HEK293T (cell line): Measurements from ENCODE around the gene ACOT7.

Source experiments
- CTCF ChIA-PET: fragments of 350-600 bp; formaldehyde crosslinking; extraction: SDS; loops from one replicate; lab custom pipeline; 2021; ENCODE audit warnings: antibody characterized with exemption, inconsistent platforms; lab: Yijun Ruan, JAX
- POLR2A ChIA-PET: fragments of 350-600 bp; formaldehyde crosslinking; extraction: SDS; loops from one replicate; lab custom pipeline; 2020; ENCODE audit warnings: antibody characterized with exemption, inconsistent platforms; lab: Yijun Ruan, JAX
- DNase-seq: peaks from one replicate; pipeline ENCODE4 v3.0.0; 2012; ENCODE audit warnings: mixed read lengths; ENCODE audit errors: extremely low spot score
- ARNT ChIP-seq: fragments of 450-650 bp; IDR thresholded peaks from 2 replicates; pipeline ENCODE4 v1.6.1; 2017; ENCODE audit warnings: mild to moderate bottlenecking
- BHLHE40 ChIP-seq: fragments of 450-650 bp; IDR thresholded peaks from 2 replicates; pipeline ENCODE4 v1.6.1; 2016; ENCODE audit warnings: mild to moderate bottlenecking, moderate library complexity, borderline replicate concordance
- CTBP1 ChIP-seq: fragments of 450-650 bp; IDR thresholded peaks from 2 replicates; pipeline ENCODE4 v1.6.1; 2016; ENCODE audit warnings: borderline replicate concordance
- ELF4 ChIP-seq: fragments of 450-650 bp; IDR thresholded peaks from 2 replicates; pipeline ENCODE4 v1.6.1; 2017; ENCODE audit warnings: antibody characterized with exemption
- FOXA1 ChIP-seq: fragments of 450-650 bp; IDR thresholded peaks from 2 replicates; pipeline ENCODE4 v1.6.1; 2016; ENCODE audit warnings: mild to moderate bottlenecking
- FOXK2 ChIP-seq: fragments of 450-650 bp; IDR thresholded peaks from 2 replicates; pipeline ENCODE4 v1.6.1; 2016; ENCODE audit warnings: mild to moderate bottlenecking
- FOXM1 ChIP-seq: fragments of 450-650 bp; IDR thresholded peaks from 2 replicates; pipeline ENCODE4 v1.6.1; 2017; ENCODE audit warnings: mild to moderate bottlenecking, borderline replicate concordance
- HDGF ChIP-seq: fragments of 450-650 bp; IDR thresholded peaks from 2 replicates; pipeline ENCODE4 v1.6.1; 2017; ENCODE audit warnings: antibody characterized with exemption, borderline replicate concordance
- L3MBTL2 ChIP-seq: fragments of 450-650 bp; conservative IDR thresholded peaks from 2 replicates; pipeline ENCODE4 v1.6.1; 2016; ENCODE audit warnings: mild to moderate bottlenecking
- LEF1 ChIP-seq: fragments of 450-650 bp; IDR thresholded peaks from 2 replicates; pipeline ENCODE4 v1.6.1; 2017; ENCODE audit warnings: mild to moderate bottlenecking, borderline replicate concordance
- NFRKB ChIP-seq: fragments of 450-650 bp; IDR thresholded peaks from 2 replicates; pipeline ENCODE4 v1.6.1; 2016; ENCODE audit warnings: mild to moderate bottlenecking, moderate library complexity
- PKNOX1 ChIP-seq: fragments of 450-650 bp; IDR thresholded peaks from 2 replicates; pipeline ENCODE4 v1.6.1; 2016
- SP1 ChIP-seq: fragments of 450-650 bp; IDR thresholded peaks from 2 replicates; pipeline ENCODE4 v1.6.1; 2017
- SUZ12 ChIP-seq: fragments of 450-650 bp; IDR thresholded peaks from 2 replicates; pipeline ENCODE4 v1.6.1; 2016; ENCODE audit warnings: mild to moderate bottlenecking
- TARDBP ChIP-seq: fragments of 450-650 bp; IDR thresholded peaks from 2 replicates; pipeline ENCODE4 v1.6.1; 2016
- ZNF384 ChIP-seq: fragments of 450-650 bp; IDR thresholded peaks from 2 replicates; pipeline ENCODE4 v1.6.1; 2016

The ACOT7 gene

GRCh38 chr1:6361124-6361775 is 32.3 kb downstream of the ACOT7 start:
- CTCF ChIA-PET, result interaction anchor here (0.6 to 3.4 kb wide), 6 partner anchors 16 to 319 kb away, joined by 3 to 9 read pairs (median 3); partner anchors contain the start of gene ACOT7
- no peak for DNase-seq
- TF ChIP-seq ZNF384 (no peak), NFRKB (no peak), FOXA1 (no peak), ARNT (no peak), PKNOX1 (no peak), SUZ12 (no peak), ELF4 (no peak), FOXM1 (no peak)
- POLR2A ChIA-PET, result interaction anchor here (2.7 kb wide), 1 partner anchor 32 kb away, joined by 20 read pairs; the partner anchor contains the start of gene ACOT7

GRCh38 chr1:6360517-6361070 is 33.0 kb downstream of the ACOT7 start:
- TF ChIP-seq ZNF384 (no peak), PKNOX1 (no peak), HDGF (no peak), CTBP1 (no peak), ELF4 (no peak), NFRKB (no peak), FOXM1 (no peak), FOXK2 (no peak), FOXA1 (no peak)
- ChIA-PET CTCF (interaction anchor here (0.6 to 3.4 kb wide), 5 partner anchors 13 to 319 kb away, joined by 3 to 9 read pairs (median 3); no protein-coding TSS in a partner anchor), POLR2A (interaction anchor here (0.7 to 2.7 kb wide), 2 partner anchors 32 to 33 kb away, joined by 3 to 20 read pairs; partner anchors contain the start of gene ACOT7)
- no peak for DNase-seq

DNA sequence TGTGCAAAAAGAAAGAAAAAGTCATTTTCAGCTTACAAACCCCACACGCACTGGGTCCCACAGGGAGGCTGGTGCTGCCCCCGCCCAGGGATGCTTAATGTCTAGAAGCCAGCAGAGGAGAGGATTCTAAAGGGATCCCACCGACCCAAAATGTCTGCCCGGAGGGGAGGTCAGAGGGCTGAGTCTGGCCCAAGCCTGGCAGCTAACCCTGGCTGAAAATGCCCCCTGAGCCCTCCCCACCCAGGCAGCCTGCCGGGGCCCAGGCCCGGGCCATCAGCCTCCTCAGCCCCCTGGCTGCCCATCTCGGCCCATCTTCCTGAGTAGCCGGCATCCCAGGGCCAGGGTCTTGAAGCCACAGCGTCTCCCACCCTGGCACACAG is 33.5 kb downstream of the ACOT7 start:
- DNase-seq, result no peak
- CTCF ChIA-PET, result interaction anchor here (0.6 to 3.4 kb wide), 4 partner anchors 12 to 318 kb away, joined by 3 to 9 read pairs (median 4); no protein-coding TSS in a partner anchor

GRCh38 chr1:6359216-6360116 is 34.1 kb downstream of the ACOT7 start:
- POLR2A ChIA-PET, result interaction anchor here (0.7 kb wide), 1 partner anchor 34 kb away, joined by 3 read pairs; the partner anchor contains the start of gene ACOT7
- DNase-seq, result no peak
- TF ChIP-seq LEF1 (no peak), BHLHE40 (no peak), CTBP1 (no peak), SUZ12 (no peak), FOXA1 (no peak), ARNT (no peak), TARDBP (no peak), L3MBTL2 (no peak), HDGF (no peak), ELF4 (no peak), FOXK2 (no peak), SP1 (no peak), ZNF384 (no peak), PKNOX1 (no peak)
- CTCF ChIA-PET, result interaction anchor here (0.6 to 3.4 kb wide), 5 partner anchors 11 to 121 kb away, joined by 3 to 9 read pairs (median 4); no protein-coding TSS in a partner anchor

More for the DNA sequence above, 33.5 kb downstream of the ACOT7 start:
- POLR2A ChIA-PET, result interaction anchor here (0.7 kb wide), 1 partner anchor 33 kb away, joined by 3 read pairs; the partner anchor contains the start of gene ACOT7
- TF ChIP-seq CTBP1 (no peak), FOXK2 (no peak), FOXM1 (no peak), NFRKB (no peak), FOXA1 (no peak), L3MBTL2 (no peak), LEF1 (no peak), ARNT (no peak), SP1 (no peak), PKNOX1 (no peak)

DNA sequence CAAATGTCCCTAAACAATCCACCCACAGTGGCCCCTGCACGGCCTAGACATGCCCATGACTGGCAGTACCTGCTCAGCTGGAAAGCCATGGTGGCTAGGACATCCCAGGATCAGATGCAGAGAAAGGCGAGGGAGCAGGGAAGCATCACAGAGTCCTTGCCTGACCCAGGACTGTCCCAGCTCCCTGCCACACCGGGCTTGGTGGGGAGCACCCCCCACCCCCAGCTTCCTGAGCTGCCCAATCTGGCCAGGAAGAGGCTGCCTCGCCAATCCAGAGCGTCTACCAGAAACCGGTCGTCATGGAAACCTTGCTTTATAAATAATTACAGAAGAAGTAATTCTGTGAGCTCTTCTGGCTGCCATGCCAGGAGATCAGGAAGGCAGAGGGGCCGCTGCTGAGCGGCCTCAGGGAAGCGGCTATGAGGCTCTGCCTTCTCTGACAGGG is 34.8 kb downstream of the ACOT7 start:
- POLR2A ChIA-PET, result no interaction called here
- CTCF ChIA-PET, result interaction anchor here (0.8 to 1.6 kb wide), 4 partner anchors 10 to 120 kb away, joined by 3 to 9 read pairs (median 4); no protein-coding TSS in a partner anchor
- no peak for DNase-seq
- no peak for TF ChIP-seq BHLHE40
- no peak for TF ChIP-seq NFRKB
- TF ChIP-seq ZNF384, result no peak
- TF ChIP-seq ELF4, result no peak
- TF ChIP-seq FOXK2, result no peak
- TF ChIP-seq TARDBP, result no peak
- no peak for TF ChIP-seq PKNOX1
- no peak for TF ChIP-seq FOXM1
- TF ChIP-seq L3MBTL2, result no peak
- no peak for TF ChIP-seq ARNT
- TF ChIP-seq SUZ12, result no peak
- no peak for TF ChIP-seq FOXA1
- no peak for TF ChIP-seq CTBP1
- TF ChIP-seq HDGF, result no peak
- no peak for TF ChIP-seq SP1
- no peak for TF ChIP-seq LEF1
